Measurements from ENCODE around the gene STRBP. TPM values are rescaled to one million over a fixed set of nuclear protein-coding genes. Genes with fewer than 3 reads are reported as not detected.

STRBP gene
- total RNA-seq, 2 donors from 2014 or later, result 77.2 to 83.3 TPM

DNA sequence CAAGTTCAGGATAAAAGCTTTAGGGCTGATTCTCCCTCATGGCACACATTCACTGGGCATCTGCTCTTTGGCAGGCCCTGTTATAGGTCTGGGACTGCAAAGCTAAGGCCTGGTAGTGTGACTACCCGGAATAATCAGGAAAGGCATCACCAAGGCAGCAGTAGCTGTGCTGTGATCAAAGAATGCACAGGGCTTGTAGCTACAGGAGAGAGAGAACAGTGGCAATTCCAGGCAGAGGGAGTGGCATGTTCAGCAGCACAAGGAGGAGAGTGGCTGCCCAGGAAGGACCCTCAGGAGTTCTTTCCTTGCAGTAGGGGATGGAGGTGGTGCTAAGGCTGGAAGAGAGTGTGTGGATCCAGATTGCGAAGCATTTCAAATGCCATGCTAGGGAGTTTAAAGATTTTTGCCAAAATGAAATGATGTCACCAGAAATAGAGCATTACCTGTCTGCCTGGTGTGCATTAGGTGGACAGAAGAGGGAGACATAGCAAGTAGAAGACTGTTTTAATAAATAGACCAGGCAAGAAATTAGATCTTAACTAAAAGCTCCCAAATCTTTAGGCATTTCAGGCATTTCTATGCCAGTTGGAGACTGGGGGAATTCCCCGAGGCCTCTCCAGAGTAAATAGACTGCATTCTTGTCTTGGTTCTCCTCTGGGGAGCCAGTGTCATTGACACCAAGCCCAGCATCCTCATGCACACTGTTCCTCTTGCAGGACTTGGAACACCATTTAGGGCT lies 165.8 kb downstream of the STRBP start:
- no peak overlapping the region for H3K4me3 Mint-ChIP-seq
- H3K27me3 Mint-ChIP-seq (ENCODE audit: insufficient read depth), result no peaks in the 10 kb centered on the region
- peaks cover 71% of the 10 kb centered on the region for H3K36me3 ChIP-seq (ENCODE audit: control insufficient read depth, insufficient read depth, low read length)
- H3K4me3 ChIP-seq (ENCODE audit: low read length), result no peak overlapping the region
- DNase-seq, result no peak
- peaks cover 28% of the 10 kb centered on the region for H3K4me1 Mint-ChIP-seq
- H3K27ac ChIP-seq (ENCODE audit: low read depth, low read length), result peak overlapping the region; percentile 26
- no peaks in the 10 kb centered on the region for H3K9me3 ChIP-seq (ENCODE audit: control insufficient read depth, low read length)
- WGBS, 2 experiments (ENCODE audit: insufficient coverage in 1 of 2, insufficient read length in 1 of 2), result 81 to 86% methylated on average over 2 to 3 of the region's 3 CpGs
- H3K36me3 Mint-ChIP-seq (ENCODE audit: low read depth), result peaks cover 49% of the 10 kb centered on the region
- no peaks in the 10 kb centered on the region for H3K27me3 ChIP-seq (ENCODE audit: control insufficient read depth, insufficient read depth, low read length, poor library complexity, severe bottlenecking)
- peak overlapping the region; percentile 59 for H3K27ac Mint-ChIP-seq
- TF ChIP-seq, protein P1, sequence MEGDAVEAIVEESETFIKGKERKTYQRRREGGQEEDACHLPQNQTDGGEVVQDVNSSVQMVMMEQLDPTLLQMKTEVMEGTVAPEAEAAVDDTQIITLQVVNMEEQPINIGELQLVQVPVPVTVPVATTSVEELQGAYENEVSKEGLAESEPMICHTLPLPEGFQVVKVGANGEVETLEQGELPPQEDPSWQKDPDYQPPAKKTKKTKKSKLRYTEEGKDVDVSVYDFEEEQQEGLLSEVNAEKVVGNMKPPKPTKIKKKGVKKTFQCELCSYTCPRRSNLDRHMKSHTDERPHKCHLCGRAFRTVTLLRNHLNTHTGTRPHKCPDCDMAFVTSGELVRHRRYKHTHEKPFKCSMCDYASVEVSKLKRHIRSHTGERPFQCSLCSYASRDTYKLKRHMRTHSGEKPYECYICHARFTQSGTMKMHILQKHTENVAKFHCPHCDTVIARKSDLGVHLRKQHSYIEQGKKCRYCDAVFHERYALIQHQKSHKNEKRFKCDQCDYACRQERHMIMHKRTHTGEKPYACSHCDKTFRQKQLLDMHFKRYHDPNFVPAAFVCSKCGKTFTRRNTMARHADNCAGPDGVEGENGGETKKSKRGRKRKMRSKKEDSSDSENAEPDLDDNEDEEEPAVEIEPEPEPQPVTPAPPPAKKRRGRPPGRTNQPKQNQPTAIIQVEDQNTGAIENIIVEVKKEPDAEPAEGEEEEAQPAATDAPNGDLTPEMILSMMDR (conservative IDR thresholded peaks at IDR 0.05), result peak; percentile 51
- peaks cover 5% of the 10 kb centered on the region for H3K4me1 ChIP-seq (ENCODE audit: control insufficient read depth, insufficient read depth, low read length)
- peak overlapping the region; percentile 11 for H3K9ac ChIP-seq (ENCODE audit: extremely low read depth, low read length, poor library complexity, severe bottlenecking)
- no peaks in the 10 kb centered on the region for H3K9me3 Mint-ChIP-seq

- TF ChIP-seq, protein P1 (conservative IDR thresholded peaks at IDR 0.05), result no peak
- no peak overlapping the region for H3K27ac ChIP-seq (ENCODE audit: low read depth, low read length)
- no peak overlapping the region for H3K4me3 ChIP-seq (ENCODE audit: low read length)
- H3K27me3 ChIP-seq (ENCODE audit: control insufficient read depth, insufficient read depth, low read length, poor library complexity, severe bottlenecking), result no peaks in the 10 kb centered on the region
- Mint-ChIP-seq H3K4me1 (peaks cover 30% of the 10 kb centered on the region), H3K9me3 (no peaks in the 10 kb centered on the region), H3K27me3 (ENCODE audit: insufficient read depth) (no peaks in the 10 kb centered on the region), H3K36me3 (ENCODE audit: low read depth) (peaks cover 71% of the 10 kb centered on the region), H3K27ac (no peak overlapping the region), H3K4me3 (no peak overlapping the region)
- H3K9me3 ChIP-seq (ENCODE audit: control insufficient read depth, low read length), result no peaks in the 10 kb centered on the region
- 95 to 100% methylated on average over 2 to 3 of the region's 3 CpGs for WGBS, 2 experiments (ENCODE audit: insufficient coverage in 1 of 2, insufficient read length in 1 of 2)
- DNase-seq, result no peak
- no peak overlapping the region for H3K9ac ChIP-seq (ENCODE audit: extremely low read depth, low read length, poor library complexity, severe bottlenecking)
- H3K4me1 ChIP-seq (ENCODE audit: control insufficient read depth, insufficient read depth, low read length), result peaks cover 5% of the 10 kb centered on the region
- H3K36me3 ChIP-seq (ENCODE audit: control insufficient read depth, insufficient read depth, low read length), result peaks cover 79% of the 10 kb centered on the region
These were observed 168.8 kb downstream of the STRBP start for GRCh38 chr9:123099548-123099947.

GRCh38 chr9:123099042-123099441 lies 169.3 kb downstream of the STRBP start:
- H3K4me1 Mint-ChIP-seq, result peaks cover 30% of the 10 kb centered on the region
- Histone ChIP-seq H3K27ac (ENCODE audit: low read depth, low read length) (no peak overlapping the region), H3K27me3 (ENCODE audit: control insufficient read depth, insufficient read depth, low read length, poor library complexity, severe bottlenecking) (no peaks in the 10 kb centered on the region), H3K4me1 (ENCODE audit: control insufficient read depth, insufficient read depth, low read length) (peaks cover 5% of the 10 kb centered on the region), H3K4me3 (ENCODE audit: low read length) (no peak overlapping the region), H3K9ac (ENCODE audit: extremely low read depth, low read length, poor library complexity, severe bottlenecking) (no peak overlapping the region), H3K9me3 (ENCODE audit: control insufficient read depth, low read length) (no peaks in the 10 kb centered on the region), H3K36me3 (ENCODE audit: control insufficient read depth, insufficient read depth, low read length) (peaks cover 80% of the 10 kb centered on the region)
- no peak overlapping the region for H3K4me3 Mint-ChIP-seq
- 94 to 100% methylated on average over 5 to 6 of the region's 6 CpGs for WGBS, 2 experiments (ENCODE audit: insufficient coverage in 1 of 2, insufficient read length in 1 of 2)
- peaks cover 71% of the 10 kb centered on the region for H3K36me3 Mint-ChIP-seq (ENCODE audit: low read depth)
- no peak for DNase-seq
- TF ChIP-seq, protein P1 (conservative IDR thresholded peaks at IDR 0.05), result no peak
- no peaks in the 10 kb centered on the region for H3K9me3 Mint-ChIP-seq
- no peak overlapping the region for H3K27ac Mint-ChIP-seq
- no peaks in the 10 kb centered on the region for H3K27me3 Mint-ChIP-seq (ENCODE audit: insufficient read depth)
